ENCODE data around the gene TSACC. TPM values are rescaled to one million over a fixed set of nuclear protein-coding genes. Genes with fewer than 3 reads are reported as not detected.

The TSACC gene
- total and polyA plus RNA-seq, 2 donors, result 0.27 to 0.71 TPM

GRCh38 chr1:156386949-156387869 is 48.9 kb downstream of the TSACC start:
- H3K4me1 ChIP-seq (ENCODE audit: control insufficient read depth in 2 of 2, insufficient read depth in 2 of 2, low read length in 2 of 2), result peaks cover 0 to 5% of the 10 kb centered on the region in 2 donors
- no peak overlapping the region for H3K4me3 ChIP-seq (ENCODE audit: low read length in 2 of 2)
- peaks cover 43 to 77% of the 10 kb centered on the region in 2 donors for H3K27me3 ChIP-seq (ENCODE audit: control insufficient read depth in 2 of 2, insufficient read depth in 1 of 2, low read length in 1 of 2)
- no peaks in the 10 kb centered on the region for H3K36me3 ChIP-seq (ENCODE audit: control insufficient read depth in 2 of 2, insufficient read depth in 2 of 2, low read length in 1 of 2)
- no peaks in the 10 kb centered on the region for H3K9me3 ChIP-seq (ENCODE audit: control insufficient read depth in 2 of 2, insufficient read depth in 1 of 2, low read length in 1 of 2)
- no peak overlapping the region for H3K27ac ChIP-seq (ENCODE audit: low read depth in 1 of 2, low read length in 1 of 2)
- 92% methylated on average over 8 of the region's 8 CpGs for WGBS
- DNase-seq (ENCODE audit: low read depth in 6 of 9, low spot score in 9 of 9), result no peak

GRCh38 chr1:156387870-156388173 is 49.5 kb downstream of the TSACC start:
- no peak overlapping the region for H3K27ac ChIP-seq (ENCODE audit: low read depth in 1 of 2, low read length in 1 of 2)
- H3K4me1 ChIP-seq (ENCODE audit: control insufficient read depth in 2 of 2, insufficient read depth in 2 of 2, low read length in 2 of 2), result peaks cover 0 to 5% of the 10 kb centered on the region in 2 donors
- H3K36me3 ChIP-seq (ENCODE audit: control insufficient read depth in 2 of 2, insufficient read depth in 2 of 2, low read length in 1 of 2), result no peaks in the 10 kb centered on the region
- H3K27me3 ChIP-seq (ENCODE audit: control insufficient read depth in 2 of 2, insufficient read depth in 1 of 2, low read length in 1 of 2), result peaks cover 43 to 77% of the 10 kb centered on the region in 2 donors
- 23% methylated on average over 15 of the region's 15 CpGs for WGBS
- H3K9me3 ChIP-seq (ENCODE audit: control insufficient read depth in 2 of 2, insufficient read depth in 1 of 2, low read length in 1 of 2), result no peaks in the 10 kb centered on the region
- no peak overlapping the region for H3K4me3 ChIP-seq (ENCODE audit: low read length in 2 of 2)
- DNase-seq (ENCODE audit: low read depth in 6 of 9, low spot score in 9 of 9), result no peak

- Histone ChIP-seq H3K27ac (ENCODE audit: low read depth in 1 of 2, low read length in 1 of 2) (no peak overlapping the region), H3K27me3 (ENCODE audit: control insufficient read depth in 2 of 2, insufficient read depth in 1 of 2, low read length in 1 of 2) (peaks cover 43 to 79% of the 10 kb centered on the region in 2 donors), H3K9me3 (ENCODE audit: control insufficient read depth in 2 of 2, insufficient read depth in 1 of 2, low read length in 1 of 2) (no peaks in the 10 kb centered on the region), H3K4me3 (ENCODE audit: low read length in 2 of 2) (no peak overlapping the region), H3K4me1 (ENCODE audit: control insufficient read depth in 2 of 2, insufficient read depth in 2 of 2, low read length in 2 of 2) (peaks cover 0 to 5% of the 10 kb centered on the region in 2 donors), H3K36me3 (ENCODE audit: control insufficient read depth in 2 of 2, insufficient read depth in 2 of 2, low read length in 1 of 2) (no peaks in the 10 kb centered on the region)
- no peak for DNase-seq (ENCODE audit: low read depth in 6 of 9, low spot score in 9 of 9)
- 17% methylated on average over 73 of the region's 73 CpGs for WGBS
Measured at GRCh38 chr1:156388174-156389137, 50.1 kb downstream of the TSACC start.

- Histone ChIP-seq H3K4me1 (ENCODE audit: control insufficient read depth in 2 of 2, insufficient read depth in 2 of 2, low read length in 2 of 2) (peaks cover 0 to 5% of the 10 kb centered on the region in 2 donors), H3K36me3 (ENCODE audit: control insufficient read depth in 2 of 2, insufficient read depth in 2 of 2, low read length in 1 of 2) (no peaks in the 10 kb centered on the region), H3K27me3 (ENCODE audit: control insufficient read depth in 2 of 2, insufficient read depth in 1 of 2, low read length in 1 of 2) (peaks cover 45 to 82% of the 10 kb centered on the region in 2 donors), H3K27ac (ENCODE audit: low read depth in 1 of 2, low read length in 1 of 2) (no peak overlapping the region), H3K4me3 (ENCODE audit: low read length in 2 of 2) (no peak overlapping the region), H3K9me3 (ENCODE audit: control insufficient read depth in 2 of 2, insufficient read depth in 1 of 2, low read length in 1 of 2) (no peaks in the 10 kb centered on the region)
- DNase-seq (ENCODE audit: low read depth in 6 of 9, low spot score in 9 of 9), result no peak
- WGBS, result 97% methylated on average over 8 of the region's 8 CpGs
Measured at GRCh38 chr1:156389311-156389710, 51.0 kb downstream of the TSACC start.

- Histone ChIP-seq H3K27ac (ENCODE audit: low read depth in 1 of 2, low read length in 1 of 2) (no peak overlapping the region), H3K27me3 (ENCODE audit: control insufficient read depth in 2 of 2, insufficient read depth in 1 of 2, low read length in 1 of 2) (peaks cover 47 to 84% of the 10 kb centered on the region in 2 donors), H3K4me1 (ENCODE audit: control insufficient read depth in 2 of 2, insufficient read depth in 2 of 2, low read length in 2 of 2) (peaks cover 0 to 5% of the 10 kb centered on the region in 2 donors), H3K9me3 (ENCODE audit: control insufficient read depth in 2 of 2, insufficient read depth in 1 of 2, low read length in 1 of 2) (no peaks in the 10 kb centered on the region), H3K36me3 (ENCODE audit: control insufficient read depth in 2 of 2, insufficient read depth in 2 of 2, low read length in 1 of 2) (no peaks in the 10 kb centered on the region), H3K4me3 (ENCODE audit: low read length in 2 of 2) (no peak overlapping the region)
- WGBS, result 83% methylated on average over 20 of the region's 20 CpGs
- DNase-seq (ENCODE audit: low read depth in 6 of 9, low spot score in 9 of 9), result no peak
Measured at GRCh38 chr1:156390469-156391365, 52.4 kb downstream of the TSACC start.

GRCh38 chr1:156391366-156391677 is 53.0 kb downstream of the TSACC start:
- Histone ChIP-seq H3K36me3 (ENCODE audit: control insufficient read depth in 2 of 2, insufficient read depth in 2 of 2, low read length in 1 of 2) (no peaks in the 10 kb centered on the region), H3K27ac (ENCODE audit: low read depth in 1 of 2, low read length in 1 of 2) (no peak overlapping the region), H3K4me1 (ENCODE audit: control insufficient read depth in 2 of 2, insufficient read depth in 2 of 2, low read length in 2 of 2) (no peaks in the 10 kb centered on the region), H3K4me3 (ENCODE audit: low read length in 2 of 2) (no peak overlapping the region), H3K27me3 (ENCODE audit: control insufficient read depth in 2 of 2, insufficient read depth in 1 of 2, low read length in 1 of 2) (peaks cover 41 to 82% of the 10 kb centered on the region in 2 donors), H3K9me3 (ENCODE audit: control insufficient read depth in 2 of 2, insufficient read depth in 1 of 2, low read length in 1 of 2) (no peaks in the 10 kb centered on the region)
- 95% methylated on average over 11 of the region's 11 CpGs for WGBS
- DNase-seq (ENCODE audit: low read depth in 6 of 9, low spot score in 9 of 9), result no peak

GRCh38 chr1:156391701-156392100 is 53.4 kb downstream of the TSACC start:
- Histone ChIP-seq H3K9me3 (ENCODE audit: control insufficient read depth in 2 of 2, insufficient read depth in 1 of 2, low read length in 1 of 2) (no peaks in the 10 kb centered on the region), H3K4me1 (ENCODE audit: control insufficient read depth in 2 of 2, insufficient read depth in 2 of 2, low read length in 2 of 2) (no peaks in the 10 kb centered on the region), H3K27me3 (ENCODE audit: control insufficient read depth in 2 of 2, insufficient read depth in 1 of 2, low read length in 1 of 2) (peaks cover 39 to 78% of the 10 kb centered on the region in 2 donors), H3K4me3 (ENCODE audit: low read length in 2 of 2) (no peak overlapping the region), H3K36me3 (ENCODE audit: control insufficient read depth in 2 of 2, insufficient read depth in 2 of 2, low read length in 1 of 2) (no peaks in the 10 kb centered on the region), H3K27ac (ENCODE audit: low read depth in 1 of 2, low read length in 1 of 2) (no peak overlapping the region)
- WGBS, result 86% methylated on average over 8 of the region's 8 CpGs
- no peak for DNase-seq (ENCODE audit: low read depth in 6 of 9, low spot score in 9 of 9)

- Histone ChIP-seq H3K27me3 (ENCODE audit: control insufficient read depth in 2 of 2, insufficient read depth in 1 of 2, low read length in 1 of 2) (peaks cover 32 to 72% of the 10 kb centered on the region in 2 donors), H3K4me1 (ENCODE audit: control insufficient read depth in 2 of 2, insufficient read depth in 2 of 2, low read length in 2 of 2) (no peaks in the 10 kb centered on the region), H3K4me3 (ENCODE audit: low read length in 2 of 2) (no peak overlapping the region), H3K9me3 (ENCODE audit: control insufficient read depth in 2 of 2, insufficient read depth in 1 of 2, low read length in 1 of 2) (no peaks in the 10 kb centered on the region), H3K36me3 (ENCODE audit: control insufficient read depth in 2 of 2, insufficient read depth in 2 of 2, low read length in 1 of 2) (no peaks in the 10 kb centered on the region), H3K27ac (ENCODE audit: low read depth in 1 of 2, low read length in 1 of 2) (no peak overlapping the region)
- 87% methylated on average over 13 of the region's 13 CpGs for WGBS
- no peak for DNase-seq (ENCODE audit: low read depth in 6 of 9, low spot score in 9 of 9)
Measured at GRCh38 chr1:156392452-156392853, 54.1 kb downstream of the TSACC start.

Data from thymus (tissue), 11 donors.